Neuron (in vitro differentiated cells): ENCODE measurements around the gene BTN2A1.
"Not testable (repeated sequence)": the region's sequence is repeated elsewhere in the genome, so short reads cannot be mapped to it uniquely, and the experiment has no call there.

Source experiments
- H2AFZ ChIP-seq: one replicate; pipeline ENCODE4 v1.6.1; 2013; ENCODE audit warnings: low read depth, mild to moderate bottlenecking, inconsistent platforms, low read length, moderate library complexity
- H3K27me3 ChIP-seq: one replicate; pipeline ENCODE4 v1.6.1; 2013; ENCODE audit warnings: low read length; ENCODE audit not compliant: insufficient read depth
- H3K36me3 ChIP-seq: one replicate; pipeline ENCODE4 v1.6.1; 2013; ENCODE audit warnings: low read length; ENCODE audit not compliant: insufficient read depth
- H3K4me1 ChIP-seq: one replicate; pipeline ENCODE4 v1.6.1; 2013; ENCODE audit warnings: low read length; ENCODE audit not compliant: insufficient read depth
- H3K4me3 ChIP-seq: 2 replicates; pipeline ENCODE4 v1.5.1; 2013; ENCODE audit warnings: mild to moderate bottlenecking, low read length, moderate library complexity
- H3K9me3 ChIP-seq: one replicate; pipeline ENCODE4 v1.6.1; 2013; ENCODE audit warnings: low read length

The BTN2A1 gene

DNA sequence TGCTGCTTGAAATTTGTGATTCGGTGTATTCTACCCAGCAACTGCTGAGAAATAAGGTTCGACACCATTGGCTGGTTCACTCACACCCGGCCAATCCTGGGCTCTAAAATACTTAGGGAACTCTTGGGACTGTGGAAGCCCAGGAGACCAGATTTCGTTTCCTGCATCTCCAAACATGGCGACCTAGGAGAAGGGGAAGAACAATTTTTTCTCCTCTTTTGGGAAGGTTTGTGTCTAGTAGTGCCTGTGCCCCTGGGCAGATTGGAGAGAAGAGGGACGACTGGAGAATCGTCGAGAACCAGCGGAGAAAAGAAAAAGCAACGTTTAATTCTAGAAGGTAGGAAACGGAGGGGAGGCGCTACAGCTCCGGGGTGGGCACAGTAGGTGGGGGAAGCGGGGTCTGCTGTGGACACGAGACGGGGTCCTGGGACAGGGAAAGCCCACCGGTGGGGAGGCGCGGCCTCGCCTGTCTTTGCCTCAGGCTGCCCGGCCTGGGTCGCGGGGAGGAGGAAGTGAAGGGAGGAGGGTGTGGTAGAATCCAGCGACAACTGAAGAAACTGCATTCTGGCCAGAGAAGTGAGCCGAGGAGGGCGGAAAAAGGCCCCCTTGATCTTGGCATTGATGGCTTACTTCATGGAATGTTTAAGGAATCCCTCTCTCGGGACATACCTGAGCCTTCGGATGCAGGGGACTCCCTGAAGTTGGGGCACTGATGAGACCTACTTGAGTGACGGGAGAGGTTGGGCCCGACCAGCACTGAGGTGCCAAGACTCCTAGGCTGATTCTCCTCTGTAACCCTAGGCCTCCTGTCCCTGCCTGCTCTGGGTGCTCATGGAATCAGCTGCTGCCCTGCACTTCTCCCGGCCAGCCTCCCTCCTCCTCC is at the start of gene BTN2A1:
Gene BTN2A1 (plus strand): TSS at position 150 of the 883 bp plus-strand sequence. CDS start 682 bp downstream, at position 832.
- Histone ChIP-seq H3K36me3 (peaks cover 33% of the 10 kb centered on the region), H2AFZ (peak within 1 kb of the TSS; percentile 95), H3K4me3 (peak within 1 kb of the TSS; percentile 80), H3K9me3 (no peaks in the 10 kb centered on the region), H3K27me3 (no peaks in the 10 kb centered on the region), H3K4me1 (peaks cover 19% of the 10 kb centered on the region)

DNA sequence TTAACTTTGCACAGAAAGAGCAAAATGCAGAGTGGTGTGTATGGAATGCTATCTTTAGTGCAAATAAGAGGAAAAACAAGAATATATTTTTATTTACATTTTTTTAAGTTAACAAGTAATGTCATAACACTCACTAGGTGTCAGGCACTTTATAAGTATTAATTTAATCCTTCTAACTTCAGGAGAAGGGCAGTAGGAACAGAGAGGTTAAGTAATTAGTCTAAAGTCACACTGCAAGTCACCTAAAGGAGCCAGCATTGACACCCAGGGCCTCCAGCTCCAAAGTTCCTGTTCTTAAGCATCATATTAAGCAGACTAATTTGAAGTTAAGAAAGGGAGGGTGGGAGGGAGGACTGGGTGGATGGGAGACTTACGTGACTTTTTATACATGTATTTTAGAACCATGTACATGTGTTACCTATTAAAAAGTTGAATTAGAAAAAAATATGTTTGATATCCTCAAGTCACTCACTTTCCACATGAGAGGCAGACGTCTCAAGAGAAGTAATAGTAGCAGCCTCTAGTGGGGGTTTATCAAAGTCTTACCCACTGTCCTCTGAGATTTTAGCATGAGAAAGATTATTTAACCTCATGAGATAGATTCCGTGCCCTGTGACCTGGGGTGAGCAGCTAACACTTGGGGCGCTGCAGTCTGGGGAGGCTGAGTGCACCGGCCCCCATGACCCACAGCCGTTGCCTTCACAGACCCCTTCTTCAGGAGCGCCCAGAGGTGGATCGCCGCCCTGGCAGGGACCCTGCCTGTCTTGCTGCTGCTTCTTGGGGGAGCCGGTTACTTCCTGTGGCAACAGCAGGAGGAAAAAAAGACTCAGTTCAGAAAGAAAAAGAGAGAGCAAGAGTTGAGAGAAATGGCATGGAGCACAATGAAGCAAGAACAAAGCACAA is 48.7 kb upstream of the BTN2A1 start:
- Histone ChIP-seq H3K9me3 (no peaks in the 10 kb centered on the region), H3K36me3 (peaks cover 10% of the 10 kb centered on the region), H3K4me1 (no peaks in the 10 kb centered on the region), H2AFZ (no peak overlapping the region), H3K27me3 (no peaks in the 10 kb centered on the region), H3K4me3 (no peak overlapping the region)

DNA sequence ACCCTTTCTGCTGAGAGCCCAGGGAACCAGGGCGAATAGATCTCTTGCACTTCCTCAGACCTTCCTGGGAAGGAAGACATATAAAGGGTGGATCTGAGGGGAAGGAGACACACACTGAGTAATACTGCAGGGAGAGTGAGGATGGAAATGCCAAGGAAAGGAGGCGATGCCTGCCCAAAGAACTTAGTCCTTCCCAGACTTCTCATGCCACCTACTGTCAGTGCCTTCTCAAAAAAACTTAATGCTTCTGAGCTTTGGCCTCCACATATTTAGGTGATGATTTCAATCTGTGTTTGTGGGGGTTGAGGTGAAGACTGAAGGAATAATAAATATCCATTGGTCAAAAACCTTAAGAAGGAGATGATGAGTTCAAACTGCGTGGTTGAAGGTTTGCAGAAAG is 46.0 kb upstream of the BTN2A1 start:
- Histone ChIP-seq H3K4me1 (no peaks in the 10 kb centered on the region), H2AFZ (no peak overlapping the region), H3K4me3 (no peak overlapping the region), H3K36me3 (peaks cover 7% of the 10 kb centered on the region), H3K9me3 (no peaks in the 10 kb centered on the region), H3K27me3 (no peaks in the 10 kb centered on the region)

DNA sequence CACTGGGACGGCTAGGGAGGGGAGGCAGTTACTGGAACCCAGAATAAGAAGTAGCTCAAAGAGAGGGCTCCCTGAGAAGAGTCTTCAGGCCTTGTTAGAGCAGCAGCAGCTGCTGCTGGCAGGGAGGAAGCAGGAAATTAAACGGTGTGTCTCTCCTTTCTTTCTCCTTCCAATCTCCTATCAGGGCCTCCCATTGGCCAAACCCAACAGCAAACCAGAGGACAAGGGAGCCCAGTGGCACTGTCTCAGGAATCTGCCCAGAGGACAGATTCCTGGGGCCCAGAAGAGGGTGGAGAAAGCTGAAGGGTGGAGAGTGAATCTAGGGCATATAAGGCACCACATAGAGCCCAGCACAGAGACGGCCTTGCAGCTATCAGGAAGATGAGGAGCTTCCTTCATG is 45.5 kb upstream of the BTN2A1 start:
- H3K36me3 ChIP-seq: peaks cover 7% of the 10 kb centered on the region
- H3K4me1 ChIP-seq: no peaks in the 10 kb centered on the region
- no peak overlapping the region for H3K4me3 ChIP-seq

DNA sequence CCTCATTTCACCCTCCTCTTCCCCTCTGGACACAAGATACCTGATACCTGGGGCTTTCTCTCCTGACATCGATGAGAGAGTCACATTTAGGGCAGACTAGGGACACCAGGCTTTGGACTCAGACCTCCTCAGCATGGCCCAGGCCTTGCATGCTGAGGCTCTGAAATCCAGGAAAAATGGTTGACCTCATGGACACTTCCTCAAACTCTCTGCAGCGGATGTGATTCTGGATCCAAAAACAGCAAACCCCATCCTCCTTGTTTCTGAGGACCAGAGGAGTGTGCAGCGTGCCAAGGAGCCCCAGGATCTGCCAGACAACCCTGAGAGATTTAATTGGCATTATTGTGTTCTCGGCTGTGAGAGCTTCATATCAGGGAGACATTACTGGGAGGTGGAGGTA is 44.8 kb upstream of the BTN2A1 start:
- H3K4me1 ChIP-seq: no peaks in the 10 kb centered on the region
- no peak overlapping the region for H3K4me3 ChIP-seq
- peaks cover 7% of the 10 kb centered on the region for H3K36me3 ChIP-seq
- no peak overlapping the region for H2AFZ ChIP-seq
- H3K27me3 ChIP-seq: no peaks in the 10 kb centered on the region
- no peaks in the 10 kb centered on the region for H3K9me3 ChIP-seq

More for the DNA sequence above, 45.5 kb upstream of the BTN2A1 start:
- no peaks in the 10 kb centered on the region for H3K27me3 ChIP-seq
- H3K9me3 ChIP-seq: no peaks in the 10 kb centered on the region
- H2AFZ ChIP-seq: no peak overlapping the region

DNA sequence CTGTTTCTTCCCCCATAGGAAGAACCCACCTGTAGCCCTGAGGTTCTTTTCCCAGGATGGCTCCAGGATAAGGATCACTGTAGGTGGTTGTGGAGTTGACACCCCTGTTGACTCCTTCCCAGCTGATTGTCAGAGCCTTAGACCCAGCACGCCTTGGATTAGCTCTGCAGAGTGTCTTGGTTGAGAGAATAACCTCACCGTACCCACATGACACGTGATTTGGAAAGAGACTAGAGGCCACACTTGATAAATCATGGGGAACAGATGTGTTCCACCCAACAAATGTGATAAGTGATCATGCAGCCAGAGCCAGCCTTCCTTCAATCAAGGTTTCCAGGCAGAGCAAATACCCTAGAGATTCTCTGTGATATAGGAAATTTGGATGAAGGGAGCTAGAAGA is 43.5 kb upstream of the BTN2A1 start:
- no peak overlapping the region for H3K4me3 ChIP-seq
- H3K9me3 ChIP-seq: peaks cover 2% of the 10 kb centered on the region
- no peaks in the 10 kb centered on the region for H3K4me1 ChIP-seq
- no peaks in the 10 kb centered on the region for H3K27me3 ChIP-seq
- no peak overlapping the region for H2AFZ ChIP-seq
- H3K36me3 ChIP-seq: peaks cover 5% of the 10 kb centered on the region

DNA sequence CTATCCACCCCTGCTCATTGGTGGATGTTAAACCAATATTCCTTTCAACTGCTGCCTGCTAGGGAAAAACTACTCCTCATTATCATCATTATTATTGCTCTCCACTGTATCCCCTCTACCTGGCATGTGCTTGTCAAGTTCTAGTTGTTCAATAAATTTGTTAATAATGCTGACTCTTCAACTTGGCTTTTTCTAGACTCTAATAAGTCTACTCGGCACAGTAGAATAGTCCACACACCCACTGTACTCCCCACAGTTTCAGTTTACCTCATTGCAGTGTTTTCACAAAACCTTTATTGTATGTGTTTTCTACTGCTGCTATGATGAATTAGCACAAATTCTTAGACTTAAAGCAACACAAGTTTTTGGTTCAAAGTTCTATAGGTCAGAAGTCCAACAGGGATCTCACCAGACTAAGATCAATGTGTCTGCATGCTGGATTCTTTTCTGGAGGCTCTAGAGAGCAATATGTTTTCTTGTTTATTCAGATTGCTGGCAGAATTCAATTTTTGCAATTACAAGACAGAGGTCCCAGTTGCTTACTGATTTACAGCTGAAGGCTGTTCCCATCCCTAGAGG is 42.6 kb upstream of the BTN2A1 start:
- Histone ChIP-seq H3K9me3 (peaks cover 2% of the 10 kb centered on the region), H3K36me3 (peaks cover 4% of the 10 kb centered on the region), H3K4me1 (no peaks in the 10 kb centered on the region), H2AFZ (no peak overlapping the region), H3K4me3 (no peak overlapping the region), H3K27me3 (no peaks in the 10 kb centered on the region)

DNA sequence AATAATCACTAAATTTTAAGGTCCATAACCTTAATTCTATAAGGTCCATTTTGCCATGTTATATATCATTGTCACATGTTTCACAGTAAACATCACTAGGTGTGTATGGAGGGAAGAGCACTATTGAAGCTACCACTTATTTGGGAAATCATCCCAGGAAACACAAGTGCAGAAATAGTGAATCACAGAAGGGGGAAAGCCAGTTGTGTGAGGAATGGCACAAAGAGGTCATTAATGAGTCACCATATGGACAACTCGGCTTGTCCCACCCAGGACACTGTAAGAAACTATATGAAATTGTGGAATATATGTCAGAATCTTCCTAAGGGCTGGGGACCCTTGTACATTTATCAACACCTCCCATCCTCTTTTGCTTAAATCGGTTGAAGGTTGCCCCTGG is 42.0 kb upstream of the BTN2A1 start:
- H3K4me1 ChIP-seq: peaks cover 3% of the 10 kb centered on the region
- H2AFZ ChIP-seq: no peak overlapping the region
- peaks cover 2% of the 10 kb centered on the region for H3K9me3 ChIP-seq
- no peak overlapping the region for H3K4me3 ChIP-seq
- H3K27me3 ChIP-seq: no peaks in the 10 kb centered on the region
- peaks cover 4% of the 10 kb centered on the region for H3K36me3 ChIP-seq

DNA sequence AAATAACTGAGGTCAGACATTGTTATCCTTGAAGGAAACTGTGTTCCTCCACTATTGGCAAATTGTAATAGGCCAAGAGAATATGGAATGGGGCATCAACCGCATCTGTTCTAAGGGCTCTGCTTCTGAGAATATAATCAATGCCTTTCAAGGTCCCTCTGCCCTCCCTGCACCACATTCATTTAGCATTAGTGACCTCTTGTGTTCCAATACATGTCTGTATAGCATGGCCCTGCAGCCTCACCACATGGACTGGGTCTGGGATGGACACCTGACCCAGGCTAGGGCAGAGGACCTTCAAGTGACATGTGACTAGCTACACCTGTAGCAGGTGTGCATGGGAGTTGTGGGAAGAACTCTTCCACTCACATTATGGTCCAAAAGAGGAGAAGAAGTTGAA is 41.5 kb upstream of the BTN2A1 start:
- no peak overlapping the region for H2AFZ ChIP-seq
- peaks cover under 1% of the 10 kb centered on the region for H3K36me3 ChIP-seq
- no peak overlapping the region for H3K4me3 ChIP-seq
- H3K9me3 ChIP-seq: peaks cover 2% of the 10 kb centered on the region
- H3K27me3 ChIP-seq: no peaks in the 10 kb centered on the region
- peaks cover 5% of the 10 kb centered on the region for H3K4me1 ChIP-seq

DNA sequence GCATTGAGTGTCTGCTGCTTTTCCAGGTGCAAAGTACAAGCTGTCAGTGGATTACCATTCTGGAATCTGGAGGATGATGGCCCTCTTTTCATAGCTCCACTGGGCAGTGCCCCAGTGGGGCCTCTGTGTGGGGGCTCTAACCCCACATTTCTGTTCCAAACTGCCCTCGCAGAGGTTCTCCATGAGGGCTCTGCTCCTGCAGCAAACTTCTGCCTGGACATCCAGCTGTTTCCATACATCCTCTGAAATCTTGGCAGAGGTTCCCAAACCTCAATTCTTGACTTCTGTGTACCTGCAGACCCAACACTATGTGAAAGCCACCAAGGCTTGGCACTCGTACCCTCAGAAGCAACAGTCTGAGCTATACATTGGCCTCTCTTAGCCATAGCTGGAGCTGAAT is 39.7 kb upstream of the BTN2A1 start:
- not testable (repeated sequence) for H3K4me3 ChIP-seq, H2AFZ ChIP-seq, H3K27me3 ChIP-seq, H3K9me3 ChIP-seq, H3K36me3 ChIP-seq
- peaks cover 13% of the 10 kb centered on the region for H3K4me1 ChIP-seq

DNA sequence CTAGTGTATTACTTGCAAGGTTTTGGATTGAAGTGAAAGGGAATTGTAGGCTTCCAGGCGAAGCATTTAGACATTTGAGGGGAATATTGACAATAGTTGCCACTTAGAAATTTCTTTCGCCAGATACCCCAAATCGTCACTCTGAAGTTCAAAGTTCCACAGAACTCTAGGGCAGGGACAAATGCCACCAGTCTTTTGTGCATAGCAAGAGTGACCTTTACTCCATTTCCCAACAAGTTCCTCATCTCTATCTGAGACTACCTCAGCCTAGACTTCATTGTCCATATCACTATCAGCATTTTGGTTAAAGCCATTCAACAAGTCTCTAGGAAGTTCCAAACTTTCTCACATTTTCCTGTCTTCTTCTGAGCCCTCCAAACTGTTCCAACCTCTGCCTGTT is 39.0 kb upstream of the BTN2A1 start:
- H3K9me3 ChIP-seq, H3K4me3 ChIP-seq, H3K36me3 ChIP-seq, H3K27me3 ChIP-seq, H2AFZ ChIP-seq: not testable (repeated sequence)
- peaks cover 13% of the 10 kb centered on the region for H3K4me1 ChIP-seq

DNA sequence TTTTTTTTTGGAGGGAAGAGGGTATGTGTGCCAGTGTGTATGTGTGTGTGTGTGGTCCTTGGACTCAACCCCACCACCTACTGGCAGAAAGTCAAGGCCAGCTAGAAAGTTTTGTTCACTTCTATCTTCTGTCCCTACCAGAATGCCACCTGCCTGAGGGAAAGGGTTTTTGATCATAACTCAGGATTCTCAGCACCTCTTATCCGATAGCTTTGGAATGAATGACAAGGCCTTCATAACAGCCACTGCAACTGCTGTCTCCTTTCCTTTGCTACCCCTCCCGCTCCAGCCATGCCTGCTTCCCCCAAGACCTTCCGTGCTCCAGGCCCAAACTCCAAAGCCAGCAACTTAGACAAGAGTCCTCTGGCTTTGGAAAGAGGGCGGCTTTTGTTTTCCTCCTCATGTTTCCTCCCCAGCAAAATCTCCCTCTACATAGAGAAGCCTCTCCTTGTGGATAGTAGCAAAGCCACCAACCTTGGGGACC is 37.0 kb upstream of the BTN2A1 start:
- Histone ChIP-seq H3K4me3 (peak overlapping the region; percentile 66), H3K4me1 (peaks cover 13% of the 10 kb centered on the region), H3K9me3 (peaks cover 2% of the 10 kb centered on the region), H2AFZ (peak overlapping the region; percentile 71), H3K27me3 (no peaks in the 10 kb centered on the region), H3K36me3 (peaks cover 5% of the 10 kb centered on the region)
